ENCODE data around the gene LMO4. TPM values are rescaled to one million over a fixed set of nuclear protein-coding genes. Genes with fewer than 3 reads are reported as not detected.

Gene LMO4
- total RNA-seq, 2 donors from 2014 or later: 38.3 to 49.3 TPM

GRCh38 chr1:87356591-87356990 is 27.9 kb downstream of the LMO4 start:
- no peaks in the 10 kb centered on the region for H3K36me3 ChIP-seq (ENCODE audit: control insufficient read depth, insufficient read depth, low read length)
- H3K9me3 Mint-ChIP-seq: no peaks in the 10 kb centered on the region
- H3K27me3 Mint-ChIP-seq (ENCODE audit: insufficient read depth): no peaks in the 10 kb centered on the region
- H3K9ac ChIP-seq (ENCODE audit: extremely low read depth, low read length, poor library complexity, severe bottlenecking): no peak overlapping the region
- no peak overlapping the region for H3K27ac ChIP-seq (ENCODE audit: low read depth, low read length)
- no peak overlapping the region for H3K4me3 Mint-ChIP-seq
- no peaks in the 10 kb centered on the region for H3K27me3 ChIP-seq (ENCODE audit: control insufficient read depth, insufficient read depth, low read length, poor library complexity, severe bottlenecking)
- 95 to 97% methylated on average over 5 of the region's 5 CpGs for WGBS, 2 experiments (ENCODE audit: insufficient coverage in 1 of 2, insufficient read length in 1 of 2)
- H3K36me3 Mint-ChIP-seq (ENCODE audit: low read depth): no peaks in the 10 kb centered on the region
- TF ChIP-seq CTCF (conservative IDR thresholded peaks at IDR 0.05): no peak
- no peaks in the 10 kb centered on the region for H3K4me1 Mint-ChIP-seq
- H3K4me1 ChIP-seq (ENCODE audit: control insufficient read depth, insufficient read depth, low read length): no peaks in the 10 kb centered on the region
- no peak for DNase-seq
- H3K9me3 ChIP-seq (ENCODE audit: control insufficient read depth, low read length): no peaks in the 10 kb centered on the region
- H3K4me3 ChIP-seq (ENCODE audit: low read length): no peak overlapping the region
- H3K27ac Mint-ChIP-seq: no peak overlapping the region

- Mint-ChIP-seq H3K4me1 (no peaks in the 10 kb centered on the region), H3K36me3 (ENCODE audit: low read depth) (no peaks in the 10 kb centered on the region), H3K27ac (no peak overlapping the region), H3K9me3 (no peaks in the 10 kb centered on the region), H3K27me3 (ENCODE audit: insufficient read depth) (no peaks in the 10 kb centered on the region), H3K4me3 (no peak overlapping the region)
- H3K9me3 ChIP-seq (ENCODE audit: control insufficient read depth, low read length): no peaks in the 10 kb centered on the region
- H3K4me3 ChIP-seq (ENCODE audit: low read length): no peak overlapping the region
- no peak for DNase-seq
- TF ChIP-seq CTCF (conservative IDR thresholded peaks at IDR 0.05): no peak
- no peaks in the 10 kb centered on the region for H3K27me3 ChIP-seq (ENCODE audit: control insufficient read depth, insufficient read depth, low read length, poor library complexity, severe bottlenecking)
- H3K27ac ChIP-seq (ENCODE audit: low read depth, low read length): no peak overlapping the region
- H3K9ac ChIP-seq (ENCODE audit: extremely low read depth, low read length, poor library complexity, severe bottlenecking): no peak overlapping the region
- 100% methylated on average over 1 of the region's 1 CpG; no CpG with 5 or more reads in 1 of the 2 experiments for whole genome bisulfite sequencing, 2 experiments (ENCODE audit: insufficient coverage in 1 of 2, insufficient read length in 1 of 2)
- H3K4me1 ChIP-seq (ENCODE audit: control insufficient read depth, insufficient read depth, low read length): no peaks in the 10 kb centered on the region
- no peaks in the 10 kb centered on the region for H3K36me3 ChIP-seq (ENCODE audit: control insufficient read depth, insufficient read depth, low read length)
These were observed 29.5 kb downstream of the LMO4 start for GRCh38 chr1:87358219-87358618.

GRCh38 chr1:87359586-87359985 is 30.9 kb downstream of the LMO4 start:
- 77 to 90% methylated on average over 1 of the region's 1 CpG for WGBS, 2 experiments (ENCODE audit: insufficient coverage in 1 of 2, insufficient read length in 1 of 2)
- Mint-ChIP-seq H3K27ac (no peak overlapping the region), H3K27me3 (ENCODE audit: insufficient read depth) (no peaks in the 10 kb centered on the region), H3K9me3 (no peaks in the 10 kb centered on the region), H3K4me1 (no peaks in the 10 kb centered on the region), H3K36me3 (ENCODE audit: low read depth) (no peaks in the 10 kb centered on the region), H3K4me3 (no peak overlapping the region)
- no peak for TF ChIP-seq CTCF (conservative IDR thresholded peaks at IDR 0.05)
- H3K27ac ChIP-seq (ENCODE audit: low read depth, low read length): no peak overlapping the region
- H3K27me3 ChIP-seq (ENCODE audit: control insufficient read depth, insufficient read depth, low read length, poor library complexity, severe bottlenecking): no peaks in the 10 kb centered on the region
- no peak overlapping the region for H3K9ac ChIP-seq (ENCODE audit: extremely low read depth, low read length, poor library complexity, severe bottlenecking)
- no peaks in the 10 kb centered on the region for H3K9me3 ChIP-seq (ENCODE audit: control insufficient read depth, low read length)
- no peaks in the 10 kb centered on the region for H3K36me3 ChIP-seq (ENCODE audit: control insufficient read depth, insufficient read depth, low read length)
- H3K4me1 ChIP-seq (ENCODE audit: control insufficient read depth, insufficient read depth, low read length): no peaks in the 10 kb centered on the region
- no peak for DNase-seq
- no peak overlapping the region for H3K4me3 ChIP-seq (ENCODE audit: low read length)

All from endodermal cell (in vitro differentiated cells).